Activated CD4-positive, alpha-beta T cell treated with anti-CD3 and anti-CD28 coated beads, Interleukin-2, Interleukin-6, amounts not matched to agents 100 ng/mL and 50 ng/mL, durations not matched to agents 16 hours and 8 hours (primary cell): ENCODE measurements around the gene NAA35.
"Not testable (repeated sequence)": the region's sequence is repeated elsewhere in the genome, so short reads cannot be mapped to it uniquely, and the experiment has no call there.

Experiments used
- DNase-seq: peaks from one replicate; pipeline ENCODE4 v3.0.0-alpha.2; 2020

The NAA35 gene

DNA sequence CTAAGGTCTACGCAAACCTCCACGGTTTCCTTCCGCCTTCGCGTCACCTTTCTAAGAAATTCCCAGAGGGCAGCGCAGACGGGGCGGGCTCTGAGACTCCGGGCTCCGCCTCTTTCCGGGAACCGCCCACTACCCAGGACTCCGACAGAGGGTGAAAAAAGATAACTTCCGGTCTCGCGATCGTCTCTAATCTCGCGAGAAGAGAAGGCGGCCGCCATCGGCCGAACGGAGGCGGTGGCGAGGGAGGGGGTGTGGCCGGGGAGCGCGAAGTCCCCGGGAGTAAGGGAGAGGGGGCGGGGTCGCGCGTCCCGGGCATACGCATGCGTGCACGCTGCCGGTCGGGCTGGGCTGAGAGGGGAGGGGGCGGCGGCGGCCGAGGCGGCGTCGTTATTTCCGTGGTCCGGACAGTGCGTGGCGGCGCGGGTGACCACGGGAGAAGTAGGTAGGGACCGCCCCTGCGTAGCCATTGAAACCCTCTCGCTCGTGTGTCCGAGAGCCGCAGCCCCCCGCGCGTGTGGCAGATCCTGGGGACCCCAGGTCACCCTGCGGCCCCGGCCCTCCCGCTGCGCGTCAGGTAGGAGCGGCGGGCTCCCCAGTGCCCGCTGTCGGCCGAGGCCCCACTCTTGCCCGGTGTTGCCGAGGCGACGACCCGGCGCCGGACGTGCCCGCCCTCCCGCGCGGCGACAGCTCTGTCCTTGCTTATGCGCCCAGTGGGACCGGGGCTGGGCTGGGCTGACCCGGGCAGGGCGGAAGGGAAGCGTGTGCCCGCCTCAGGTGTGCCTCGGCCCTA is at the start of gene NAA35:
Gene NAA35 (plus strand): TSS at position 315 of the 790 bp plus-strand sequence. CDS start 1,014 bp downstream, outside the sequence.
- DNase-seq: peak; percentile 99

DNA sequence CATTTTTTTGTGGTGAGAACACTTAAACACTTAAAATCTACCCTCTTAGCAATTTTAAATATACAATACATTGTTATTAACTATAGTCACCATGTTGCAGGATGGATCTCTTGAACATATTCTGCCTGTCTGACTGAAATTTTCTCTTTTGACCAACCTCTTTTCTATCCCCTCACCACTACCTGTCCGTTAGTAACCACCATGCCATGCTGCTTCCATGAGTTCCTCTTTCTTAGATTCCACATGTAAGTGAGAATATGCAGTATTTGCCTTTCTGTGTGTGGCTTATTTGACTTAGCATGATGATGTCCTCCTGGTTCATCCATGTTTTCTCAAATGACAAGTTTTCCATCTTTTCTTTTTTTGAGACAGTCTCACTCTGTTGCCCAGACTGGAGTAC is 48.5 kb upstream of the NAA35 start:
- no peak for DNase-seq

DNA sequence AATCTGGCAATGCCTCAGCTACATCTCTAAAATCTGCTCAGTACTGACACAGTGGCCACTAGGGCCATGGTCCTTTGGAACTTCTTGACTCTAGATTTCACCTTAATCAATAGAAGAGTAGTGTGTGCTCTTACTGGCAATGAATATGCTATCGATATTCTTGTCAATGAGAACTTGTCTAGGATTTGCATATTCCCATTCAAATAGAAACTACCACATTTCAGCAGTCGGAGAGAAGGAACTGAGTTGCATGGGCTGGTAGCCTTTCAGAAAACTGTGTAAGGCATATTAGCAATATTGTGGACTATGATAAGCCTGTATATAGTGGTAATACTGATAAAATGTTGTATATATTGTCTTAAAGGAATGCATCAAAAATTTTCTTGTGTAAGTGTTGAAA is 45.3 kb upstream of the NAA35 start:
- no peak for DNase-seq

DNA sequence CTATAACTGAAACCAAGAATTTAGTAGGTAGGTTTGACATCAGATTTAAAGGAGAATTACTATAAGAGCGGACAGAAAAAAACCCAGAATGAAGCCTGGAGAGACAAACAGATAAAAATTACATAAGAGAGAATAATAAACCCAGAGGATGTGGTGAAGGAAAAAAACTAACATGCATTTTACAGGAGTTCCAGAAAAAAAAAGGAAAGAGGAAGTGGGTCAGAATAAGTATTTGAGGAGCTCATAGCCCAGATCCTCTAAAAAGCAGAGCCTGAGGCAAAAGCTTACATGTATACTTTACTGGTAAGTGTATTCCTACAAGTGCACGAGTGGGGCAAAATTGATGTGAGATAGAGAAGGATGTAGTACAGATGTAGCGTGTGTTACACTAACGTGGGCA is 43.1 kb upstream of the NAA35 start:
- DNase-seq: no peak

DNA sequence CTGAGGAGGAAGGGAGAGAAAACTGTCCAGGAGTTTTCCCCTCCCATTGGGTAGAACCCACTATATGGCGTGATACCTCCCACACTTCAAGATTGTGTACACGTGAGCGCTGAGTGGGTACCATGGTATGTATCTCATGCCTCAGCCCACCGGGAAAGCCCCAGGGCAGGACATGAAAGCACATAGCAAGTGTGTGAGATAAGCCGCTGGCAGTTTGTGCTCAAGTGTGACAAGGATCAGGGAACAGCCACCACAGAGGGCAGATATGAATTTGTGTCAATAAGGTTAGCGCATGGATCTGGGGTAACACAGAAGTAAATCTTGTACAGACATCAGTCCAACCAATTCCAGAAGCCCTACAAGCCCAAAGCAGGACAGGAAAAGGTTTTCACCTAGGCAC is 42.6 kb upstream of the NAA35 start:
- no peak for DNase-seq

DNA sequence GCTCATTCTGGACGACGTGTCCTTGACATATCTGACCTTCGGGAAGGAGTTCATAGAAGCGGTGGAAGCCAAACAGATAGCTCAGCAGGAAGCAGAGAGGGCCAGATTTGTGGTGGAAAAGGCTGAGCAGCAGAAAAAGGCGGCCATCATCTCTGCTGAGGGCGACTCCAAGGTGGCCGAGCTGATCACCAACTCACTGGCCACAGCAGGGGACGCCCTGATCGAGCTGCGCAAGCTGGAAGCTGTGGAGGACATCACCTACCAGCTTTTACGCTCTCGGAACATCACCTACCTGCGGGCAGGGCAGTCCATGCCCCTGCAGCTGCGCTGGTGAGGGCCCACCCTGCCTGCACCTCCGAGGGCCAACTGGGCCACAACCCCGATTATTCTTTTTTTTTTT is 41.6 kb upstream of the NAA35 start:
- DNase-seq: no peak

DNA sequence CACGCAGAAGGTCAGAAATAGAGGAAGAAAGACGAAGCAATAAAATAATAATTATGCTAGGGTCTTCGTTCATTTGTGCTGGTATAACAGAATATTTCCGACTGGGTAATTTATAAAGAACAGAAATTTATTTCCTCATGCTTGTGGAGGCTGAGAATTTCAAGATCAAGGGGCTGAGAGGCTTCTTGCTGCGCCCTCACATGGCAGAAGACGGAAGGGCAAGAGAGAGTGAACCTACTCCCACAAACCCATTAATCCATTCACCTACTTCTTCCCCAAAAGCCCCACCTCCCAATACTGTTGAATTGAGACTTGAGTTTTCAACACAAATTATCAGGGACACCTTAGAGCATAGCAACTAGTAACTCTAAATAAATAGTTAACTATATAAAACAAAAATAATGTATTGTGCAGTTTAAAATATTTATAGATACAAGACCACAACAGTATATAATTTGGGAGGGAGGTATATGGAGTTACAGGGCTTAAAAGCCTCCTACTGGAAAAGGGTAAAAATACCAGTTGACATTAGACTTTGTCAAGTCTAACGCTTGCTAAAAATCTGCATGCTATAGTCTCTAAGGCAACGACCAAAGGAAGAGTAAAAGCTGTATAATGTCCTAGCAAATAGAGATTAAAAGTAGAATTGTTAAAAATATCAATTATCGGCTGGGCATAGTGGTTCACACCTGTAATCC is 40.3 kb upstream of the NAA35 start:
- DNase-seq: peak; percentile 42

DNA sequence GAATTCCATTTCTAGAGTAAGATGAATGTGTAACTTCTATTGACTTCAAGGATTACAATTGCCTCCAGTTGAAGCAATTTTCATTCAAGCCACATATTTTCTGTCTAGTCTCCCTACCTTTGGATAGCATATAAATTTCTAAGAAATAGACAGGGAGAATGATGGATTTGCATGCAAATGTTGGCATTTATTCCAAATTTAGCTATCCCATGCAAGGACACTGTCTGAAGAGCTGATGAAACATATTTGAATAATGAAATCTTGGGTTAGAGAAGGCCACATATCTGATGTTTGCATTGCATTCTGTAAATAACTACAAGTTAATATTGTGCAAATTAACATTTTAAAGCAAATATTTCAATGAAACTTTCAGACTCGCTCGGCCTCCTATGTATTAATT is 36.0 kb upstream of the NAA35 start:
- no peak for DNase-seq

DNA sequence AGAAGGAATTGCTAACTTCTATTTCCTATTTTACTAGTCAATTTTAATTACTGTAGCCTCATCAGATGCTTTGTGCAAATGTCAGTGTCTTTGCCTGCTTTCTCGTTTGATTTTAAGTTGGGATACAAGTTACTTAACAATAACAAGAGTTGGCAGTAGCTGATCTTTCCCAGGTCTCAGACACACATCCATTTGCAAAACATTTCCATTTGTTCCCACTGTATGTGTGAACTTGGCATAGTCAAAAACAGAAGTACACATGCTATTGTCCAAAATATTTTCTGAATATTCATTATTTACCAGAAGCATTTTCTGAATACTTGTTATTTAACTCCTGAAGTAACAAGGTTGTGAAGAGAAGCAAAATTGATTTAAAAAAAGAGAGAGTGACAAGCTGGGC is 35.0 kb upstream of the NAA35 start:
- DNase-seq: no peak

DNA sequence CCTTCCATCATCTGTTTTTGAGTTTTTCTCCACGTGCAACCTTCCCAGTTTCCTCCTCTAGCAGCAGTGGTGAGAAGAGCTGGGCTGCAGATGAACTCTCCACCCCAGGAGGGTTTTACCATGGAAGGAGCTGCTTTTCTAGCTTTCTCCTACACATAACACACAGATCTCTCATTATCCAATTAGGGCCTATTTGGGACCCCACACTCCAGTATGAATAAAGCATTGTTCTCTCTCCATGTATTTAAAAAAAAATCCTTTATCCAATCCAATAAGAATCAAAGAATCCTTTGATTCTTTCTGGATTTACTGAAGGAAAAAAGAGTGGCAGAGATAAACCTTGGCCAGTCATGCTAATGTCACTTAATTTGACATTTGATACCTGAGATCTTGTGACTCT is 31.6 kb upstream of the NAA35 start:
- no peak for DNase-seq

DNA sequence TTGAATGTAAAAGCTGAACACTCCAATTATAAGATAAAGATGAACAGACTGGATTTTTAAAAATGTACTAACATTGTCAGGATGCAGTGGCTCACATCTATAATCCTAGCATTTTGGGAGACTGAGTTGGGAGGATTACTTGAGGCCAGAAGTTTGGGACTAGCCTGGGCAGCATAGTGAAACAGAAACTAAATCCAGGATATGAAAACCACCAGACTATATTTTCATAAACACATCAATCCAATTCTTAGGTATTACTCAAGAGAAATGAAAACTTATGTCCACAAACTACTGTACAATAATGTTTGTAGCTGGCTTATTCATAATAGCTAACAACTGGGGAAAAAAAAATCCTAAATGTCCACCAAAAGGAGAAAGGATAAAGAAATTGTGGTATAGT is 26.8 kb upstream of the NAA35 start:
- no peak for DNase-seq

DNA sequence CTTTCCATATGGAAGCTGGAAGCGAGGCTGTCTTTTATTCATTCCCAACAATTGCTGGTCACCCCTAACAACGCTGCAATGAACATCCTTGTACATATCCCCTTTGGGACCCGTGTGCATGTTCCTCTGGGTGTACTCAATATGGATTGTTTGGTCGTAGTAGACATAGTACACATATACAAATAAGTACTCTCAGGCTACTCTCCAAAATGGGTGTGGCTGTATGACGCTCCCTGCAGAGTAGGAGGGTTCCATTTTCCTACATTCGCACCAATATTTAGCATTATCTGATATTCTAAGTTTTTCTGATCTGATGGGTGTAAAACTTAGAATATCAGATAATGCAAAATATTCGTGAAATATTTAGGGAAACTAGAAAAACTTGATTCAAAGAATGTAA is 23.2 kb upstream of the NAA35 start:
- no peak for DNase-seq

DNA sequence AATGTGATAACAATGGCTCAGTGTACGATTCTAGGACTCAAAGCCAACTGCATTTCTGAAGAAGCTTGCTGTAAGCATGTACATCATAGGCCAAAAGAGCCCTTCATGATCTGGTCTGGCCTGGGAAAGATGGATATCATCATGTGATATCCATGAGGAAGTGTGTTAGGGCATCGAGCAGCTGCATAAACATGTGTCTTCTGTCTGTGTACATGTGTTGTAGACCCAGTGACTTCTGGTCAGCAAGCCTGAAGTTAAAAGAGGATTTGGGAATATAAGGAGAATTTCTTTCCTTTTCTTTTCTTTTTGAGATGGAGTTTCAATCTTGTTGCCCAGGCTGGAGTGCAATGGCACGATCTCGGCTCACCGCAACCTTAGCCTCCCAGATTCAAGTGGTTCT is 15.5 kb upstream of the NAA35 start:
- DNase-seq: no peak

DNA sequence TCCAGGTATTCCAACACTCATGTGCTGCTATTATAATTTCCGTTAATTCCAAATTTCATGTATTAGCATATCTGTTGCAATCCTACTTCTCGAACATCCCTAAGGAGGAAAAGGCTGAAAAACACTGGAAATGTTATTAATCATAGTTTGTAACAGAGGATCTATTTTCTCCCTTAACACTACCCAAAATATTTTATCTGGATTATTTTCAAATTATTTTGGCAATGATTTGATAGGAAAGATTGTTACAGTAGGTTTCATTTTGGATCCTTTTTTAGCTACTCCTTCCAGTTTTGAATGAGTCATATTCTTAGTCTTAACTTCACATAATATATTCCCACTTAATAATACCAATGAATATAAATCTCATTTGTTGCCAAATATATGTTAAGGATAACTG is 13.9 kb upstream of the NAA35 start:
- no peak for DNase-seq

DNA sequence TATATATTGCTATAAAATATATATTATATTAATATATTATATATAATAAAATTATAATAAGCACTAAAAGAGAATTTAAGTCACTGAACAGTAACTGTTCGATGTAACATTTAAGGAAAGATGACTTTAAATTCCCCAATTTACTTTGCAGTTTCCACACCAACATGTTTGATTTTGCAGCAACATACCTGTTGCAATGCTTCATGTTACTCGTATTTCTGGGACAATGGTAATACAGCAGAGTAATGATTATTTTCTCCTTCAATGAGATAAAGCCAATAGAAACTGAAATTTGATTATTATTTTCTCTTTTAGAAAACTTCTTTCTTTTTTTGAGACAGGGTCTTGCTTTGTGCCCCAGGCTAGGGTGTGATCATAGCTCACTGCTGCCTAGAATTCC is 9.5 kb upstream of the NAA35 start:
- no peak for DNase-seq

DNA sequence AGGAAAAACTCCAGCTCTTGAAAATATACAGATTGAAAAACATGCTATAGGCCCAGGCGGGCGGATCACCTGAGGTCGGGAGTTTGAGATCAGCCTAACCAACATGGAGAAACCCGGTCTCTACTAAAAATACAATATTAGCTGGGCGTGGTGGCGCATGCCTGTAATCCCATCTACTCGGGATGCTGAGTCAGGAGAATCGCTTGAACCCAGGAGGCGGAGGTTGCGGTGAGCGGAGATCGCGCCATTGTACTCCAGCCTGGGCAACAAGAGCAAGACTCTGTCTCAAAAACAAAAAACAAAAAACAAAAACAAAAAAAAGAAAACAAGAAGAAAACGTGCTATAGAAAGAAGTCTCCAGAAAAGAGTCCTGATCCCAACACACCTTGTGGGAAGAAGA is 5.0 kb upstream of the NAA35 start:
- DNase-seq: not testable (repeated sequence)

DNA sequence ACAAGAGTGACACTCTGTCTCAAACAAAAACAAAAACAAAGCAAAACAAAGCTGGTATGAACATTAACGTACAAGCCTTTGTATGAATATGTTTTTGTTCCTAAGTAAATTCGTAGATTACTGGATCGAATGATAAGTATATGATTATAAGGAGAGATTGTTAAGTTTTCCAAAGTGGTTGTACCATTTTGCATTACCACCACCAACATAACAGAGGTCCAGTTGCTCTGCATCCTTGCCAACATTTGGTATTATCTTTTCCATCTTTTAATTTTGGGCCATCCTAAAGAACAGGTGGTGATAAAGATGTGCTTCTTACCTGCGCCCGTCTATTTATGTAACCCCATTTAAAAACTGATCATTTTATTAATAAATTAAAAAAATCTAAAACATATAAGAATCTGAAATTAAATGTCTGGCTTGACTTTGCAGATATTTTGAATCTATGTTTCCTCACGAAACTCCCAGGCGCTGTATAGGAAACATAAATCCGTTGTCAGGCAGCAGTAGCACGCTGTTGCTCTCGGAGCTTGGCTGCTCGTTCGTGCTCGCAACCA is 593 bp upstream of the NAA35 start:
- no peak for DNase-seq

DNA sequence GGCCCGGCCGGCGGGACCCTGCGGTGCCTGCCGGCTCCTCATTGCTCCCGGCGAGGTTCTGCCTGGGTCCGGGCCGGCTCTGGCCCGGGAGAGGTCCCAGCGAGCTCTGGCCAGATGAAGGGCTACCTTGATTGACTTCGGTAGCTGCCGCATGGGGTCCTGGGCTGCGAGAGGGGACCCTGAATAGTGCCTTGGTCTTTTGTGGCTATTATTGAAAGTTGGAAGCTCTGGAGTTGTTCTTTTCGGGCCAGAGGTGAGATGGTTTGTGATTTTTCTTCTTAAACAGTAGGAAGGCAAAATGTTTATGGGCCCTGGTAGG is 635 bp downstream of the NAA35 start:
- DNase-seq: no peak

DNA sequence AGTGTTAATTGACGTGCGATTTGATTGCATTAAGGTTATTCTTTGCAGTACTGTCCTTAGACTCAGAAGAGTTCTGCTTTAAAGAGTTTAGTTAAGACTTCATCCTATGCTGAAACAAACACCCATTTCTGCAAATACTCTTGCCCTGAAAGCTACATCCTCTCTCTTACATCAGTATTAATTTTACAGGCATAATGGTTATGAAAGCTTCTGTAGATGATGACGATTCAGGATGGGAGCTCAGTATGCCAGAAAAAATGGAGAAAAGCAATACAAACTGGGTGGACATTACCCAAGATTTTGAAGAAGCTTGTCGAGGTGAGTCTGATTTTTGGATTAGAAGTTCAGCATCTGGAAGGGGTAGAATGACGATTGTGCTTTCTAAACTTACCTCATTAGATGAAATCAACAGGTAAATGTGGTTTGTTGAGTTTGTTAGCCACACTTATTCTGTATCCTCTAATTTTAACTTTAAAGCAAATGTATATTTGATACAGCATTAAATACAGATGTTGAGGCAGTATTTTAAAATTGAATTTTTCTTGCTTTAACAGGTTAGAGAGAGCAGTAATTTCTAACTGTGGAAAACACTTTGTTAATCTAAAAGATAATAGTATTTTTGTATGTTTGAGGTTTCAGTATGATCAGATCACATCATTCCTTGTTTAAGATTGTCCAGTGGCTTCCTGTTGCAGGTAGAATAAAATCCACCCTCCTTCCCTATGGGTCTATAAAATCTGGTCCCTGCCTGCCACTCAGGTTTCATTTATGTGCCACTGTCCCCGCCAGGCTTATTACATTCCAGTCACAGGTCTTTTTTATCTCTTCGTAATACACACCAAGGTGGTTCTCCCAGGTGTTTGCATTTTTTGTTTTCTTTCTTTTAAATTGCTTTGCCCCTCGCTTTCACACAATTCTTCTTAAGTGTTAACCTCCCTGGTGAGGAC is 1.3 kb downstream of the NAA35 start:
- DNase-seq: no peak

DNA sequence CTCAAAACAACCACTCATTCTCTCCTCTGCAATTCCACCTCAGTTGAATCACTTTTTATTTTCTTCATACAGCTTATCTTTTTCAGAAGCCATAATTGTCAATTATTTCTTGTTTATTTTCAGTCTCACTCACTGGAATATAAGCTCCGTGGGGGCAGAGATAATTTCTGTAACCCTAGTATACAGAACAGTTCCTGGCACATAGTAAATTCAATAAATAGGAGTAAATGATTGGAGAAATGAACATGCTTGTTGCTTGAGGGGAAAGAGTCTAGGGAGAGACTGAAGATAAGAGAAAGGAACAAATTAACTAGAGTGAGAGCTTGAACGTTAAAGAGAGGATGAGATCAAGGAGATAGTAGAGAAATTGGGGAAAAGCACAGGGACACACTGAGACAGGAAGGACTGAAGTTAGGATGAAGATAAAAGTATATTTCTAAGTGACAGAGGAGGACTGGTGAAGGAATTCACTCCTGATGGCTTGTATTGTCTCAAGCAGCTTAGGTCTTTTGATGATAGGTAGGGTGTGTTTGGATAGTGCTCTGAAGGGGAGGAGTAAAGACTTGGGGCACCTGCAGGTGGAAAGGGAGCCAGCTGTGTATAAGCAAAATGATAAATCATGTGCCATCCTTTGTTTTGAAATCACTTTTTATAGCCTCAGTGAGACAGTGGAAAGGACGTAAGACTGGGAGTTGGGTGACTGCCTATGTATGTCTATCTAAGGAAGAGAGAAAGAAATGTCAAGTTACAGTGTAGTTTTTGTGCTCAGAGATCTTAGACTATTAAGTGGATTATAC is 2.2 kb downstream of the NAA35 start:
- DNase-seq: no peak

DNA sequence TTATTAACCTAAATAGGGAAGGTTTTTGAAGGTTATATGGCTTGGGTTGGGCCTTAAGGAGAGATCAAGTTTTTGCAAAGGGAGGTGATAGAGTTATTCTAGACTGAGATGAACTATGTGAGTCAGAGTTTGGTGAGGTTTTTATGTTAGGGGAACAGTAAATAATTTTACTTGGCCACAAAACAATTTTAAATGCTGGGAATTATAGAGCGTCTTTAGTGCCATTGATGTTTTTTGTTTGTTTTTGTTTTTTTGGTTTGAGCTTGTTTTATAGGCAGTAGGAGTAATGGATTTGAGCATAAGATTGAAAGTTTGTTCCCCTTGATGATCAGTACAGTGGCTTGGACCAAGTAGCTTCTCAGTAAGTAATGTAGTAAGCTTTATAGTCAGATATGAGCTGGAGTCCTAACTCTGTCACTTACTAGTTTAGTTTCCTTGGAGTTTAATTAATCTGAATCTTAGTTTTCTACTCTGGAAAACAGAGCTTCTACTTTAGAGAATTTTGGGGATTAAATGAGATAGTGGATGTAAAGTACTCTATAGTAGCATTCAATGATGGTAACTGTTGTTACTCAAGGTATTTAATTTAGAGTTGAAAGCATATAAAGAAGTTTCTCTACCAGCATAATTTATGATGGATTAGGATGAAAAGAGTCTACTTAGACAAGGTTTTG is 2.9 kb downstream of the NAA35 start:
- DNase-seq: no peak

DNA sequence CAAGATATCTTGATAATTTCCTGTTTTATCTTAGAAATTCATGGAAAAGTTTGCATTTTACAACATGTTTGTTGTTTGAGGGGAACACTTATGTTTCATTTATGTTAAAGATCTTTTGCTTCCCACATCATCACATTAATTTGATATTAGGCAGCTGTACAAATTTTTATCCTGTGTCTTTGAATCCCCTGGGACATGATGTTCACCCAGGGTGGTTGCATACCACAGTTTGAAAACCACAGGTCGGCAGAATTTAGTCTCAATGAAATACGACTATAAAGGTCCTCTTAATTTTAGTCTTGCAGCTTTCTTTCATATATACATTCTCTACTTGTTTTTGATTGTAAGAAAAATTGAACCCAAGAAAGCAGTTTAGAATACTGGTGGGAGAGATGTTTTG is 3.7 kb downstream of the NAA35 start:
- no peak for DNase-seq
